ENCODE measurements around the gene CUX1. TPM values are rescaled to one million over a fixed set of nuclear protein-coding genes. Genes with fewer than 3 reads are reported as not detected.
A peak's percentile ranks its signal among the peaks of the same experiment; 100 is the strongest.

Gene CUX1
- total RNA-seq, 1 donor from 2014 or later: 118 TPM

DNA sequence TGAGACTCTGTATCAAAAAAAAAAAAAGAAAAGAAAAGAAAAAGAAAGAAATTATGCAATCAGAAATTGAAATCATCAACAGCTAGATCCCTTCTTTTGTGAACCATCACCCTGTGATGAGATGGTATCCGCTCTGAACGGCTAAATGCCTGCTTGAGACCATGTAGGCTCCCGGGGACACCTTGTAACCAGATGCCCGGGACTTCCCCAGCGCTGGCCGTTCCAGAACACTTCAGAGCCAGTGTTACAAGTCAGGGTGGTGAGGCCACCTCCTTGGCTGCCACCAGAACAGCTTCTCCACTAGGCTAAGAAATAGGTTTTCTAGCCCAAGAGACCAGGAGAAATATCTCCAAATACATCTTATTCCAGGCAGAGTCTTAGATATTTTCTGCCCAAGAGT, 349.8 kb downstream of the CUX1 start:
- H3K4me3 Mint-ChIP-seq (ENCODE audit: unreplicated experiment): no peak overlapping the region
- TF ChIP-seq, protein P1, sequence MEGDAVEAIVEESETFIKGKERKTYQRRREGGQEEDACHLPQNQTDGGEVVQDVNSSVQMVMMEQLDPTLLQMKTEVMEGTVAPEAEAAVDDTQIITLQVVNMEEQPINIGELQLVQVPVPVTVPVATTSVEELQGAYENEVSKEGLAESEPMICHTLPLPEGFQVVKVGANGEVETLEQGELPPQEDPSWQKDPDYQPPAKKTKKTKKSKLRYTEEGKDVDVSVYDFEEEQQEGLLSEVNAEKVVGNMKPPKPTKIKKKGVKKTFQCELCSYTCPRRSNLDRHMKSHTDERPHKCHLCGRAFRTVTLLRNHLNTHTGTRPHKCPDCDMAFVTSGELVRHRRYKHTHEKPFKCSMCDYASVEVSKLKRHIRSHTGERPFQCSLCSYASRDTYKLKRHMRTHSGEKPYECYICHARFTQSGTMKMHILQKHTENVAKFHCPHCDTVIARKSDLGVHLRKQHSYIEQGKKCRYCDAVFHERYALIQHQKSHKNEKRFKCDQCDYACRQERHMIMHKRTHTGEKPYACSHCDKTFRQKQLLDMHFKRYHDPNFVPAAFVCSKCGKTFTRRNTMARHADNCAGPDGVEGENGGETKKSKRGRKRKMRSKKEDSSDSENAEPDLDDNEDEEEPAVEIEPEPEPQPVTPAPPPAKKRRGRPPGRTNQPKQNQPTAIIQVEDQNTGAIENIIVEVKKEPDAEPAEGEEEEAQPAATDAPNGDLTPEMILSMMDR (IDR thresholded peaks at IDR 0.05): no peak
- H3K9me3 Mint-ChIP-seq (ENCODE audit: low read depth): no peaks in the 10 kb centered on the region
- peaks cover 8% of the 10 kb centered on the region for H3K36me3 Mint-ChIP-seq (ENCODE audit: low read depth)
- H3K27ac Mint-ChIP-seq (ENCODE audit: unreplicated experiment): no peak overlapping the region
- peaks cover 18% of the 10 kb centered on the region for H3K4me1 Mint-ChIP-seq (ENCODE audit: low read depth)
- no peak for DNase-seq (ENCODE audit: low spot score)
- H3K27me3 Mint-ChIP-seq (ENCODE audit: low read depth): no peaks in the 10 kb centered on the region

DNA sequence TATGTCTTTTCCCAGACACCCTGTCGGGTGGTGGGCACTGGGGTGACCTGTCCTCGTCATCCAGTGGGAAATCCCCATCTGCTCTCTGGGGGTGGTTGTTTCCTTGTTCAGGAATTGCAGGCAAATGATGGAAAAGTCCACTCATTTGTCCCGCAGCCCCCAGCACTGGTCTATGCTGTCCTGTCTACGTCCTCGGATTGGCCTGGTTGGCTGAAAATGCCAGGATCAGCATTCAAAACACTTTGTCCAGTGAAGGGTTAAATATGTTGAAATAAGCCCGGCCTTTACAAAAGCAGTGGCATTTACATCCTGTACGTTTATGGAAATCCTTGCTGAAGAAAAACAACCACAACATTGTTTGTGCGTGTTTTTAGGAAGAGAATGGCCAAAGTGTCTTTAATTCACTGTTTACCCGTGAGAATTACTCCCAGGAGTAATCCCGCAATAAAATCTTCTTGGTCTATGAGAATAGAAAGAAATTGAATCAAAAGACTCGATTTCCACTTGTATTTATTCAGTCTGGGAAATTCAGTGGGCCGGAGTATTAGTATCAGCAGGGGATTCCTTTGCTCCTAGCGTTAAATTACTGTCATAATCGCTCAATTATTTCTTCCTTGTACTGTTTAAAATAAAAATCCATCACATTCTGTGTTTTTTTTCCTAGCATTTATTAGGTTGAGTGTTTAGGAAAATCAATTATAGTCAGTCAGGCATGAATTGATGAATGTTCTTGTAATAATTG, 352.4 kb downstream of the CUX1 start:
- TF ChIP-seq, protein P1 (IDR thresholded peaks at IDR 0.05): peak; percentile 36
- no peaks in the 10 kb centered on the region for H3K27me3 Mint-ChIP-seq (ENCODE audit: low read depth)
- H3K27ac Mint-ChIP-seq (ENCODE audit: unreplicated experiment): peak overlapping the region; percentile 83
- H3K4me3 Mint-ChIP-seq (ENCODE audit: unreplicated experiment): peak overlapping the region; percentile 28
- H3K4me1 Mint-ChIP-seq (ENCODE audit: low read depth): peaks cover 18% of the 10 kb centered on the region
- DNase-seq (ENCODE audit: low spot score): no peak
- H3K36me3 Mint-ChIP-seq (ENCODE audit: low read depth): peaks cover 9% of the 10 kb centered on the region
- no peaks in the 10 kb centered on the region for H3K9me3 Mint-ChIP-seq (ENCODE audit: low read depth)

DNA sequence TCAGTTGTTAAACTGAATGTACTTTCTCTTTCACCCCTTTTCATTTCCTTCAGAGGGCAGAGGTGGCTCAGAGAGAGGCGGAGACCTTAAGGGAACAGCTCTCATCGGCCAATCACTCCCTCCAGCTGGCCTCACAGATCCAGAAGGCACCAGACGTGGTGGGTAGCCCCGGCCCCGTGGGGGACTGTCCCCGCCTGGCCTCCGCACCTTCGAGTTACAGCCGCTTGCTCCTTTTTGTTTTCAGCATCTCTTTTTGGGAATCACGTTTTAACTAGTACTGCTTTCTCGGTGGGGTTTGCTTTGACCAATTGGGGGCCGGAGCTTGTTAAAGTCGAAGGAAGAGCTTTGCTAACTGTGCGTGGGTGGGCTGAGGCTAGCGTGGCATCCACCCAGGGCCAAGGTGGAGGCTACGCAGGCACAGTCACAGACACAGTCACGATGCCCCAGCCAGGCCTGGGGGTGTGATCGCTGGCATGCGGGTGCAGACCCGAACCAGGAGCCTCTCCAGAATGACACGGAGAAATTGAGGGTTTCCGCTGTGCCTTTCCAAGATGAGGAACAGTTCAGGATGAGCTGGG, 353.1 kb downstream of the CUX1 start:
- DNase-seq (ENCODE audit: low spot score): no peak
- peak overlapping the region; percentile 28 for H3K4me3 Mint-ChIP-seq (ENCODE audit: unreplicated experiment)
- no peaks in the 10 kb centered on the region for H3K9me3 Mint-ChIP-seq (ENCODE audit: low read depth)
- H3K27me3 Mint-ChIP-seq (ENCODE audit: low read depth): no peaks in the 10 kb centered on the region
- peaks cover 18% of the 10 kb centered on the region for H3K4me1 Mint-ChIP-seq (ENCODE audit: low read depth)
- peak overlapping the region; percentile 83 for H3K27ac Mint-ChIP-seq (ENCODE audit: unreplicated experiment)
- peaks cover 10% of the 10 kb centered on the region for H3K36me3 Mint-ChIP-seq (ENCODE audit: low read depth)
- TF ChIP-seq, protein P1 (IDR thresholded peaks at IDR 0.05): peak; percentile 6

DNA sequence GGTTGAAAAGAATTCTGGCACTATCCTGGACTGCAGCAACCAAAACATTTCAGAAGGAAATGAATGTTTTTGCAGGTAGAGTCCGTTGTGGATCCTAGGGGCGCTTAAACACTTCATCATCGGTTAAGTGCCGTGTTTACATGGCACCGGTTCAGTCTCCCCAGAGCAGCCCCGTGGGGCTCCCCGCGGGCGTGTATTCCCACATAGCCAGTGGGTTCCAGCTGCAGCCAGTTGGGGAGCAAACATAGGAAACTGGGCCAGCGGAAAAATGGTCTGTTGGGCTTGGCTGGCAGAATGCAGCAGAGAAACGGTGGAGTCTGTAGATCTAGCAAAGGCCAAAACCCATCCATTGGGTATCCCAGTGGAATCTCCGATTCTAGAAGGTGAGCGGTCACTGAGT, 356.2 kb downstream of the CUX1 start:
- Mint-ChIP-seq H3K4me3 (ENCODE audit: unreplicated experiment) (no peak overlapping the region), H3K27me3 (ENCODE audit: low read depth) (no peaks in the 10 kb centered on the region), H3K36me3 (ENCODE audit: low read depth) (peaks cover 13% of the 10 kb centered on the region), H3K27ac (ENCODE audit: unreplicated experiment) (no peak overlapping the region), H3K4me1 (ENCODE audit: low read depth) (peaks cover 16% of the 10 kb centered on the region), H3K9me3 (ENCODE audit: low read depth) (no peaks in the 10 kb centered on the region)
- TF ChIP-seq, protein P1 (IDR thresholded peaks at IDR 0.05): no peak
- DNase-seq (ENCODE audit: low spot score): no peak

DNA sequence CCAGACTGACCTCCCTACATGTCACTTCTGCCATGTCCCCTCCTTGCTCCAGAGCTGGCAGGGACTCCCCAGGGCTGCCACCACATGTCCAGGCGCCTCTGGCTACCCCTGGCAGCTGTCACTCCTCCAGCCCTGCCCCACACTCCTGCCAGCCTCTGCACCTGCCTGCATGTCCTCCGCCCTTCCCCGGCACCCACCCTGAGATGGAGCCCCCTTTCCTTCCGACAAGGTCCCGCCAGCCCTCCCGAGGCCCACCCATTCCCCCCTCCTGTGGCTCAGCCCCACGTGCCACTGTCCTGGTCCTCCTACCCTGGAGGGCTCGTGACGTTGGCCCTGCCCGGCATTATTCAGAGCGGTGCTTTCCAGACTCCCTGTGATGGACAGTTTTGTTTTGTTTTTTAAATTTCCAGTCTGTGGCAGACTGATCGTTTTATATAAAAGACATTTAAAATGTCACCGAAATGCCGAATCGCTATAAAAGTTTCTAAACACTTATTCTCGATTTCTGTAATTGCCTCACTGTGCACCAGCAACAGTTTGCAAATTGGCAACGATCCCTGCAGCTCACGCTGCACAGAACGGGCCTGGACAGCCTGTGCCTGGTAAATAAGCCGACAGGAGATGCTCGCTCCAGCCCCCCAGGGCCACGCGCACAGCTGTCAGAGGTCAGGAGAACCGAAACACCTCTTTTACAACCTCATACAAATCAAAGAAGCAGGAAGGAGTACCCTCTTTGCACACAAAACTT, 358.2 kb downstream of the CUX1 start:
- Mint-ChIP-seq H3K4me3 (ENCODE audit: unreplicated experiment) (no peak overlapping the region), H3K27ac (ENCODE audit: unreplicated experiment) (no peak overlapping the region), H3K9me3 (ENCODE audit: low read depth) (no peaks in the 10 kb centered on the region)

More for the DNA sequence above, 358.2 kb downstream of the CUX1 start:
- peaks cover 1% of the 10 kb centered on the region for H3K4me1 Mint-ChIP-seq (ENCODE audit: low read depth)
- TF ChIP-seq, protein P1 (IDR thresholded peaks at IDR 0.05): no peak
- no peak for DNase-seq (ENCODE audit: low spot score)
- H3K27me3 Mint-ChIP-seq (ENCODE audit: low read depth): no peaks in the 10 kb centered on the region
- H3K36me3 Mint-ChIP-seq (ENCODE audit: low read depth): peaks cover 17% of the 10 kb centered on the region
